ENCODE results near the gene HSPA1B. TPM values are rescaled to one million over a fixed set of nuclear protein-coding genes. Genes with fewer than 3 reads are reported as not detected.

HSPA1B gene
- total RNA-seq: 94.5 and 181 TPM in 2 replicates

GRCh38 chr6:31827286-31828079 lies at the start of gene HSPA1B:
Gene HSPA1B, plus strand, starts transcription at chr6:31827738. Its CDS starts 213 bp downstream, at chr6:31827951.

GRCh38 chr6:31795616-31796298 lies 31.8 kb upstream of the HSPA1B start, which contains the start of gene VARS1:
Gene VARS1, minus strand, starts transcription at chr6:31795752. Its CDS starts 535 bp downstream, at chr6:31795217.

GRCh38 chr6:31806470-31807272 lies 20.9 kb upstream of the HSPA1B start, which contains the start of gene LSM2:
Gene LSM2, minus strand, starts transcription at chr6:31806966. Its CDS starts 209 bp downstream, at chr6:31806757.

GRCh38 chr6:31815025-31815838 lies 12.3 kb upstream of the HSPA1B start, which contains the start of the genes HSPA1A and HSPA1L:
Gene HSPA1A, plus strand, starts transcription at chr6:31815543. Its CDS starts 214 bp downstream, at chr6:31815757.
Gene HSPA1L, minus strand, starts transcription at chr6:31815283. Its CDS starts 3,311 bp downstream, at chr6:31811972.

GRCh38 chr6:31862344-31863235 lies 35.1 kb downstream of the HSPA1B start, which contains the start of gene NEU1:
Gene NEU1, minus strand, starts transcription at chr6:31862821. Its CDS starts 45 bp downstream, at chr6:31862776.

GRCh38 chr6:31878726-31879125 lies 51.2 kb downstream of the HSPA1B start, which contains the start of gene SLC44A4:
Gene SLC44A4, minus strand, starts transcription at chr6:31878997. Its CDS starts 17 bp downstream, at chr6:31878980.

Other genes with a start within 250 kb of the HSPA1B start
- gene LTB, start 245.3 kb upstream of the HSPA1B start, total RNA-seq: 0.25 TPM in 1 of 2 replicates, not detected in the other
- gene LST1, start 241.5 kb upstream of the HSPA1B start, total RNA-seq: not detected in 2 replicates
- gene NCR3, start 234.7 kb upstream of the HSPA1B start, total RNA-seq: not detected in 2 replicates
- not detected in 2 replicates for gene AIF1, start 212.5 kb upstream of the HSPA1B start, total RNA-seq
- gene PRRC2A, start 207.0 kb upstream of the HSPA1B start, total RNA-seq: 42.2 and 46.1 TPM in 2 replicates
- gene BAG6, start 175.1 kb upstream of the HSPA1B start, total RNA-seq: 122 and 128 TPM in 2 replicates
- 0.89 and 1.2 TPM in 2 replicates for gene APOM, start 171.8 kb upstream of the HSPA1B start, total RNA-seq
- gene C6orf47, start 167.0 kb upstream of the HSPA1B start, total RNA-seq: 22.6 and 28.4 TPM in 2 replicates
- gene GPANK1, start 162.7 kb upstream of the HSPA1B start, total RNA-seq: 13.0 and 18.5 TPM in 2 replicates
- 82.2 and 114 TPM in 2 replicates for gene CSNK2B, start 161.7 kb upstream of the HSPA1B start, total RNA-seq
- 3.0 and 3.4 TPM in 2 replicates for gene LY6G5B, start 157.8 kb upstream of the HSPA1B start, total RNA-seq
- gene LY6G5C, start 146.7 kb upstream of the HSPA1B start, total RNA-seq: 0.33 and 0.37 TPM in 2 replicates
- gene ABHD16A, start 124.4 kb upstream of the HSPA1B start, total RNA-seq: 42.8 and 50.0 TPM in 2 replicates
- gene LY6G6F, start 120.9 kb upstream of the HSPA1B start, total RNA-seq: not detected in 2 replicates
- not detected in 2 replicates for gene LY6G6D, start 112.4 kb upstream of the HSPA1B start, total RNA-seq
- not detected in 2 replicates for gene LY6G6C, start 106.0 kb upstream of the HSPA1B start, total RNA-seq
- not detected in 2 replicates for gene MPIG6B, start 104.4 kb upstream of the HSPA1B start, total RNA-seq
- gene DDAH2, start 98.4 kb upstream of the HSPA1B start, total RNA-seq: 39.3 and 81.0 TPM in 2 replicates
- gene CLIC1, start 91.2 kb upstream of the HSPA1B start, total RNA-seq: 791 and 1,362 TPM in 2 replicates
- gene MSH5, start 87.7 kb upstream of the HSPA1B start, total RNA-seq: 13.0 and 21.6 TPM in 2 replicates
- 1.00 and 1.2 TPM in 2 replicates for gene SAPCD1, start 65.1 kb upstream of the HSPA1B start, total RNA-seq
- gene VWA7, start 50.4 kb upstream of the HSPA1B start, total RNA-seq: 0.11 and 0.25 TPM in 2 replicates
- gene VARS1, start 32.0 kb upstream of the HSPA1B start, total RNA-seq: 68.7 and 88.5 TPM in 2 replicates
- 34.9 and 48.9 TPM in 2 replicates for gene LSM2, start 20.8 kb upstream of the HSPA1B start, total RNA-seq
- 0.89 and 1.7 TPM in 2 replicates for gene HSPA1L, start 12.5 kb upstream of the HSPA1B start, total RNA-seq
- gene HSPA1A, start 12.2 kb upstream of the HSPA1B start, total RNA-seq: 60.4 and 107 TPM in 2 replicates
- gene NEU1, start 35.1 kb downstream of the HSPA1B start, total RNA-seq: 72.7 and 128 TPM in 2 replicates
- gene SLC44A4, start 51.3 kb downstream of the HSPA1B start, total RNA-seq: 0.25 TPM in 1 of 2 replicates, not detected in the other
- 74.0 and 94.5 TPM in 2 replicates for gene EHMT2, start 70.0 kb downstream of the HSPA1B start, total RNA-seq
- 4.9 and 8.1 TPM in 2 replicates for gene ZBTB12, start 74.3 kb downstream of the HSPA1B start, total RNA-seq
- 0.77 and 2.0 TPM in 2 replicates for gene C2, start 100.0 kb downstream of the HSPA1B start, total RNA-seq
- 2.3 and 5.6 TPM in 2 replicates for gene CFB, start 118.4 kb downstream of the HSPA1B start, total RNA-seq
- gene NELFE, start 131.2 kb downstream of the HSPA1B start, total RNA-seq: 121 and 171 TPM in 2 replicates
- 50.1 and 53.1 TPM in 2 replicates for gene SKIC2, start 131.4 kb downstream of the HSPA1B start, total RNA-seq
- 14.1 and 17.1 TPM in 2 replicates for gene DXO, start 144.4 kb downstream of the HSPA1B start, total RNA-seq
- 2.3 and 13.4 TPM in 2 replicates for gene C4A, start 154.3 kb downstream of the HSPA1B start, total RNA-seq
- gene C4B, start 187.1 kb downstream of the HSPA1B start, total RNA-seq: 2.0 and 6.0 TPM in 2 replicates
- not detected in 2 replicates for gene CYP21A2, start 210.7 kb downstream of the HSPA1B start, total RNA-seq

Data from uterine smooth muscle cell (primary cell).